Panc1 (cell line): ENCODE measurements around the gene BLOC1S3. TPM values are rescaled to one million over a fixed set of nuclear protein-coding genes. Genes with fewer than 3 reads are reported as not detected.

Experiments used
- ATAC-seq: fragments of 200-7000 bp; cut with Tn5 transposase; 2 replicates; pipeline ENCODE4 v1.9.1; 2020; ENCODE audit warnings: mild to moderate bottlenecking, moderate library complexity
- BruUV-seq: library from RNA; stranded (reverse); fragments of 400-500 nt; replicated peaks from 2 replicates; lab custom pipeline; 2021; lab: Mats Ljungman, UMichigan
- CTCF ChIA-PET: fragments of 300-600 bp; sonication (Branson Sonifier 250); formaldehyde crosslinking; loops from one replicate; lab custom pipeline; 2022; ENCODE audit warnings: antibody characterized with exemption; lab: Charles Lee
- POLR2A ChIA-PET: fragments of 300-600 bp; sonication (Branson Sonifier 250); formaldehyde crosslinking; loops from one replicate; lab custom pipeline; 2022; ENCODE audit warnings: antibody characterized with exemption; lab: Charles Lee
- DNase-seq: peaks from one replicate; pipeline ENCODE4 v3.0.0-alpha.2; 2010; ENCODE audit warnings: low read depth, low spot score
- H3K27ac ChIP-seq: 2 replicates; pipeline ENCODE4 v1.5.1; 2011; ENCODE audit warnings: mild to moderate bottlenecking, low read length, inconsistent platforms
- H3K27me3 ChIP-seq: fragments of 200-500 bp; sonication (Bioruptor generic); 2 replicates; pipeline ENCODE4 v1.6.0; 2014; ENCODE audit warnings: low read length, inconsistent platforms; ENCODE audit not compliant: control insufficient read depth, insufficient read depth
- H3K36me3 ChIP-seq: fragments of 200-500 bp; sonication (Bioruptor generic); 2 replicates; pipeline ENCODE4 v1.5.1; 2014; ENCODE audit warnings: inconsistent platforms, mild to moderate bottlenecking, low read length, moderate library complexity; ENCODE audit not compliant: control insufficient read depth, insufficient read depth
- H3K4me1 ChIP-seq: 2 replicates; pipeline ENCODE4 v1.5.1; 2011; ENCODE audit warnings: inconsistent platforms, mild to moderate bottlenecking, low read length, moderate library complexity; ENCODE audit not compliant: control insufficient read depth, insufficient read depth
- H3K4me3 ChIP-seq, 2 experiments: 2 replicates each; pipeline ENCODE4 v1.5.1; 2011 to 2012; ENCODE audit warnings: low read depth in 2 of 2, low read length in 2 of 2, mild to moderate bottlenecking in 2 of 2, inconsistent platforms in 1 of 2, moderate library complexity in 1 of 2
- H3K9me3 ChIP-seq: fragments of 200-500 bp; sonication (Bioruptor generic); 2 replicates; pipeline ENCODE4 v1.5.1; 2014; ENCODE audit warnings: low read depth, mild to moderate bottlenecking, inconsistent platforms, low read length, moderate library complexity; ENCODE audit not compliant: control insufficient read depth, insufficient read depth
- POLR2AphosphoS5 ChIP-seq: IDR thresholded peaks from 2 replicates; pipeline ENCODE4 v1.6.1; 2012; ENCODE audit warnings: mild to moderate bottlenecking, low read depth, low read length, moderate library complexity
- REST ChIP-seq, 2 experiments: IDR thresholded peaks; 2 replicates each; pipeline ENCODE4 v1.6.1; 2011 to 2012; ENCODE audit warnings: low read depth in 2 of 2, control low read depth in 1 of 2, low read length in 1 of 2, mild to moderate bottlenecking in 1 of 2, moderate library complexity in 1 of 2; ENCODE audit not compliant: insufficient read depth in 1 of 2
- SIN3A ChIP-seq: IDR thresholded peaks from 2 replicates; pipeline ENCODE4 v1.6.1; 2012; ENCODE audit warnings: low read depth, mild to moderate bottlenecking, low read length, moderate library complexity, borderline replicate concordance; ENCODE audit not compliant: insufficient read depth
- TCF7L2 ChIP-seq: IDR thresholded peaks from 2 replicates; pipeline ENCODE4 v1.6.1; 2011; ENCODE audit warnings: mild to moderate bottlenecking, low read depth, low read length, inconsistent platforms
- in situ Hi-C: cut with HindIII; loops from 2 replicates; pipeline ENCODE4 v1.10.0; 2016; ENCODE audit warnings: low sequenced_read_pairs, low pct_unique_long_range_greater_than_20kb
- intact Hi-C: fragments of 100-400 bp; cut with micrococcal nuclease; formaldehyde crosslinking; loops from one replicate; pipeline ENCODE4 v1.10.0; 2022; ENCODE audit not compliant: unreplicated experiment
- total RNA-seq: library from RNA; stranded (reverse); gene quantifications from one replicate; pipeline ENCODE4 v1.2.1, GENCODE V29; 2021; ENCODE audit not compliant: unreplicated experiment
- TF ChIP-seq, protein P1 (sequence below): fragments of 450-650 bp; IDR thresholded peaks from 2 replicates; pipeline ENCODE4 v1.5.1; 2017; ENCODE audit warnings: mild to moderate bottlenecking

Gene BLOC1S3
- total RNA-seq, 1 experiment from 2014 or later = 21.8 TPM

GRCh38 chr19:45166723-45167252 is 11.8 kb upstream of the BLOC1S3 start:
- Histone ChIP-seq H3K4me3 (no peak overlapping the region), H3K4me1 (no peaks in the 10 kb centered on the region), H3K9me3 (no peaks in the 10 kb centered on the region), H3K27me3 (no peaks in the 10 kb centered on the region), H3K27ac (no peak overlapping the region), H3K36me3 (no peaks in the 10 kb centered on the region)
- ChIA-PET POLR2A (interaction anchor here (0.6 kb wide), 1 partner anchor 162 kb away, joined by 3 read pairs; no protein-coding TSS in a partner anchor), CTCF (interaction anchor here (0.7 kb wide), 1 partner anchor 302 kb away, joined by 13 read pairs; no protein-coding TSS in a partner anchor)
- TF ChIP-seq TCF7L2 (no peak), SIN3A (no peak), REST (IDR thresholded peaks at IDR 0.05; ENCODE audit: insufficient read depth in 1 of 2, low read depth in 2 of 2, low read length in 1 of 2) (no peak), POLR2AphosphoS5 (no peak)
- TF ChIP-seq, protein P1, sequence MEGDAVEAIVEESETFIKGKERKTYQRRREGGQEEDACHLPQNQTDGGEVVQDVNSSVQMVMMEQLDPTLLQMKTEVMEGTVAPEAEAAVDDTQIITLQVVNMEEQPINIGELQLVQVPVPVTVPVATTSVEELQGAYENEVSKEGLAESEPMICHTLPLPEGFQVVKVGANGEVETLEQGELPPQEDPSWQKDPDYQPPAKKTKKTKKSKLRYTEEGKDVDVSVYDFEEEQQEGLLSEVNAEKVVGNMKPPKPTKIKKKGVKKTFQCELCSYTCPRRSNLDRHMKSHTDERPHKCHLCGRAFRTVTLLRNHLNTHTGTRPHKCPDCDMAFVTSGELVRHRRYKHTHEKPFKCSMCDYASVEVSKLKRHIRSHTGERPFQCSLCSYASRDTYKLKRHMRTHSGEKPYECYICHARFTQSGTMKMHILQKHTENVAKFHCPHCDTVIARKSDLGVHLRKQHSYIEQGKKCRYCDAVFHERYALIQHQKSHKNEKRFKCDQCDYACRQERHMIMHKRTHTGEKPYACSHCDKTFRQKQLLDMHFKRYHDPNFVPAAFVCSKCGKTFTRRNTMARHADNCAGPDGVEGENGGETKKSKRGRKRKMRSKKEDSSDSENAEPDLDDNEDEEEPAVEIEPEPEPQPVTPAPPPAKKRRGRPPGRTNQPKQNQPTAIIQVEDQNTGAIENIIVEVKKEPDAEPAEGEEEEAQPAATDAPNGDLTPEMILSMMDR = no peak
- BruUV-seq = no TSS peak
- DNase-seq (no peak), ATAC-seq (no peak)
- in situ Hi-C loops (no loop called here), intact Hi-C loops (no loop called here)

GRCh38 chr19:45168767-45169351 is 9.7 kb upstream of the BLOC1S3 start:
- BruUV-seq = no TSS peak
- DNase-seq (no peak), ATAC-seq (no peak)
- Histone ChIP-seq H3K9me3 (no peaks in the 10 kb centered on the region), H3K4me1 (no peaks in the 10 kb centered on the region), H3K4me3 (no peak overlapping the region), H3K27ac (no peak overlapping the region), H3K27me3 (no peaks in the 10 kb centered on the region), H3K36me3 (no peaks in the 10 kb centered on the region)
- in situ Hi-C loops (no loop called here), intact Hi-C loops (no loop called here)
- ChIA-PET CTCF (no interaction called here), POLR2A (no interaction called here)
- TF ChIP-seq POLR2AphosphoS5 (no peak), TCF7L2 (no peak)
- TF ChIP-seq, protein P1 = no peak
